ENCODE data around the gene TMPRSS5.

TMPRSS5 gene

GRCh38 chr11:113670149-113670830 lies 35.8 kb downstream of the TMPRSS5 start:
- no peak for DNase-seq (ENCODE audit: low spot score)

- no peak for DNase-seq (ENCODE audit: low spot score)
Observed at GRCh38 chr11:113668255-113668654, 37.9 kb downstream of the TMPRSS5 start.

- DNase-seq (ENCODE audit: low spot score) = no peak
Observed at GRCh38 chr11:113667801-113668200, 38.3 kb downstream of the TMPRSS5 start.

GRCh38 chr11:113666584-113666983 lies 39.5 kb downstream of the TMPRSS5 start:
- no peak for DNase-seq (ENCODE audit: low spot score)

- DNase-seq (ENCODE audit: low spot score) = peak; percentile 60
Observed at GRCh38 chr11:113664981-113665710, 41.0 kb downstream of the TMPRSS5 start.

GRCh38 chr11:113664069-113664980 lies 41.8 kb downstream of the TMPRSS5 start:
- peak; percentile 27 for DNase-seq (ENCODE audit: low spot score)

GRCh38 chr11:113663567-113663966 lies 42.5 kb downstream of the TMPRSS5 start:
- DNase-seq (ENCODE audit: low spot score) = no peak

GRCh38 chr11:113655771-113656170 lies 50.3 kb downstream of the TMPRSS5 start:
- DNase-seq (ENCODE audit: low spot score) = no peak

- DNase-seq (ENCODE audit: low spot score) = no peak
Observed at GRCh38 chr11:113651023-113651422, 55.1 kb downstream of the TMPRSS5 start.

- no peak for DNase-seq (ENCODE audit: low spot score)
Observed at GRCh38 chr11:113649311-113649710, 56.8 kb downstream of the TMPRSS5 start.

- no peak for DNase-seq (ENCODE audit: low spot score)
Observed at GRCh38 chr11:113647856-113648255, 58.3 kb downstream of the TMPRSS5 start.

GRCh38 chr11:113647108-113647507 lies 59.0 kb downstream of the TMPRSS5 start:
- DNase-seq (ENCODE audit: low spot score) = peak; percentile 34

- no peak for DNase-seq (ENCODE audit: low spot score)
Observed at GRCh38 chr11:113645593-113646349, 60.3 kb downstream of the TMPRSS5 start.

GRCh38 chr11:113644605-113645004 lies 61.5 kb downstream of the TMPRSS5 start:
- DNase-seq (ENCODE audit: low spot score) = no peak

GRCh38 chr11:113643701-113644100 lies 62.4 kb downstream of the TMPRSS5 start:
- DNase-seq (ENCODE audit: low spot score) = no peak

GRCh38 chr11:113643006-113643585 lies 63.0 kb downstream of the TMPRSS5 start:
- DNase-seq (ENCODE audit: low spot score) = no peak

GRCh38 chr11:113642090-113642489 lies 64.0 kb downstream of the TMPRSS5 start:
- DNase-seq (ENCODE audit: low spot score) = no peak

GRCh38 chr11:113638376-113638775 lies 67.7 kb downstream of the TMPRSS5 start:
- no peak for DNase-seq (ENCODE audit: low spot score)

GRCh38 chr11:113637636-113638035 lies 68.5 kb downstream of the TMPRSS5 start:
- no peak for DNase-seq (ENCODE audit: low spot score)

All from hematopoietic multipotent progenitor cell treated with erythropoietin and hydrocortisone succinate and interleukin-3 and kit ligand, for 15 days (in vitro differentiated cells).